GM12878 (cell line): Measurements from ENCODE around the gene PTPRN2.

ENCODE experiments used
- BHLHE40 ChIP-seq, 2 experiments: fragments of 450-650 bp in 1 of 2; IDR thresholded peaks; 2 replicates each; pipeline ENCODE4 v1.6.1; 2011 to 2017; ENCODE audit warnings: low read depth in 2 of 2, borderline replicate concordance in 1 of 2, improper control_type of control experiment in 1 of 2, low read length in 1 of 2, mild to moderate bottlenecking in 1 of 2
- CTCF ChIP-seq, 3 experiments: IDR thresholded peaks in 2 of 3; conservative IDR thresholded peaks in 1 of 3; 2 replicates each; pipeline ENCODE4 v1.5.1; 2011; ENCODE audit warnings: low read depth in 3 of 3, low read length in 3 of 3, mild to moderate bottlenecking in 3 of 3, control low read depth in 2 of 3, moderate library complexity in 2 of 3, inconsistent platforms in 1 of 3, mixed read lengths in 1 of 3; ENCODE audit not compliant: control insufficient read depth in 2 of 3, insufficient read depth in 1 of 3; ENCODE audit errors: extremely low read depth in 1 of 3
- ESRRA ChIP-seq: IDR thresholded peaks from 2 replicates; pipeline ENCODE4 v1.6.1; 2012; ENCODE audit warnings: mild to moderate bottlenecking, low read length, improper control_type of control experiment
- HDAC2 ChIP-seq: fragments of 200-600 bp; sonication (generic); IDR thresholded peaks from 2 replicates; pipeline ENCODE4 v1.6.1; 2017

- TF ChIP-seq CTCF (IDR thresholded peaks at IDR 0.05 in 2 of 3, conservative IDR thresholded peaks at IDR 0.05 in 1 of 3; ENCODE audit: control insufficient read depth in 2 of 3, extremely low read depth in 1 of 3, insufficient read depth in 1 of 3, low read depth in 3 of 3, low read length in 3 of 3) (no peak), HDAC2 (no peak), BHLHE40 (IDR thresholded peaks at IDR 0.05; ENCODE audit: borderline replicate concordance in 1 of 2, low read depth in 2 of 2, low read length in 1 of 2) (no peak), ESRRA (no peak)
Observed at GRCh38 chr7:157978766-157979165, 608.9 kb downstream of the PTPRN2 start.
